HEK293T (cell line): ENCODE data around the gene LEFTY1.

ENCODE experiments used
- ARNT ChIP-seq: fragments of 450-650 bp; IDR thresholded peaks from 2 replicates; pipeline ENCODE4 v1.6.1; 2017; ENCODE audit warnings: mild to moderate bottlenecking
- BHLHE40 ChIP-seq: fragments of 450-650 bp; IDR thresholded peaks from 2 replicates; pipeline ENCODE4 v1.6.1; 2016; ENCODE audit warnings: mild to moderate bottlenecking, moderate library complexity, borderline replicate concordance
- CTBP1 ChIP-seq: fragments of 450-650 bp; IDR thresholded peaks from 2 replicates; pipeline ENCODE4 v1.6.1; 2016; ENCODE audit warnings: borderline replicate concordance
- ELF4 ChIP-seq: fragments of 450-650 bp; IDR thresholded peaks from 2 replicates; pipeline ENCODE4 v1.6.1; 2017; ENCODE audit warnings: antibody characterized with exemption
- FOXK2 ChIP-seq: fragments of 450-650 bp; IDR thresholded peaks from 2 replicates; pipeline ENCODE4 v1.6.1; 2016; ENCODE audit warnings: mild to moderate bottlenecking
- FOXM1 ChIP-seq: fragments of 450-650 bp; IDR thresholded peaks from 2 replicates; pipeline ENCODE4 v1.6.1; 2017; ENCODE audit warnings: mild to moderate bottlenecking, borderline replicate concordance
- HDGF ChIP-seq: fragments of 450-650 bp; IDR thresholded peaks from 2 replicates; pipeline ENCODE4 v1.6.1; 2017; ENCODE audit warnings: antibody characterized with exemption, borderline replicate concordance
- LEF1 ChIP-seq: fragments of 450-650 bp; IDR thresholded peaks from 2 replicates; pipeline ENCODE4 v1.6.1; 2017; ENCODE audit warnings: mild to moderate bottlenecking, borderline replicate concordance
- NFRKB ChIP-seq: fragments of 450-650 bp; IDR thresholded peaks from 2 replicates; pipeline ENCODE4 v1.6.1; 2016; ENCODE audit warnings: mild to moderate bottlenecking, moderate library complexity
- SP1 ChIP-seq: fragments of 450-650 bp; IDR thresholded peaks from 2 replicates; pipeline ENCODE4 v1.6.1; 2017
- SUZ12 ChIP-seq: fragments of 450-650 bp; IDR thresholded peaks from 2 replicates; pipeline ENCODE4 v1.6.1; 2016; ENCODE audit warnings: mild to moderate bottlenecking
- ZNF384 ChIP-seq: fragments of 450-650 bp; IDR thresholded peaks from 2 replicates; pipeline ENCODE4 v1.6.1; 2016
- TF ChIP-seq, protein P1 (sequence below): fragments of 450-650 bp; IDR thresholded peaks from 2 replicates; pipeline ENCODE4 v1.6.1; 2016

DNA sequence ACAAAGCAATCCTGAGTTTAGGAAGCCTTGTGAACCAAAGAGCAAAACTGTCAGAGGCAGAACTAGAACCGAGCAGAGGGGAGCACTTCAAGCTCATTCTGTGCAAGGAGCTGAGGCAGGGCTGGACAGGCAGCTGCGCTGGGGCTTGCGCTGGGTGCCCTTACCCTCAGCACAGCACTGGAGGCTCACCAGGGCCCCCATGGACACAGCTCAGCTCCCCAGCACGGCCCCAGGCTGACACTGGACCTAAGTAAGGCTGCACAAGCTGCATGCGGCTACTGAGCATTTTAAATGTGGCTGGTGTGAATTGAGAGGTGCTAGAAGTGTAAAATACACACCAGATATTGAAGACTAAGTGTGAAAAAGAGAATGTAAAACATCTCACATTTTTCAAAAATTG, 28.8 kb downstream of the LEFTY1 start:
- no peak for TF ChIP-seq BHLHE40
- TF ChIP-seq CTBP1: no peak
- no peak for TF ChIP-seq FOXM1
- TF ChIP-seq ELF4: no peak
- no peak for TF ChIP-seq ARNT
- TF ChIP-seq SUZ12: no peak
- TF ChIP-seq NFRKB: no peak
- no peak for TF ChIP-seq ZNF384
- no peak for TF ChIP-seq SP1
- no peak for TF ChIP-seq HDGF
- no peak for TF ChIP-seq FOXK2
- TF ChIP-seq, protein P1, sequence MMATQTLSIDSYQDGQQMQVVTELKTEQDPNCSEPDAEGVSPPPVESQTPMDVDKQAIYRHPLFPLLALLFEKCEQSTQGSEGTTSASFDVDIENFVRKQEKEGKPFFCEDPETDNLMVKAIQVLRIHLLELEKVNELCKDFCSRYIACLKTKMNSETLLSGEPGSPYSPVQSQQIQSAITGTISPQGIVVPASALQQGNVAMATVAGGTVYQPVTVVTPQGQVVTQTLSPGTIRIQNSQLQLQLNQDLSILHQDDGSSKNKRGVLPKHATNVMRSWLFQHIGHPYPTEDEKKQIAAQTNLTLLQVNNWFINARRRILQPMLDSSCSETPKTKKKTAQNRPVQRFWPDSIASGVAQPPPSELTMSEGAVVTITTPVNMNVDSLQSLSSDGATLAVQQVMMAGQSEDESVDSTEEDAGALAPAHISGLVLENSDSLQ: no peak
- TF ChIP-seq LEF1: no peak
